ENCODE data around the gene CD47. TPM values are rescaled to one million over a fixed set of nuclear protein-coding genes. Genes with fewer than 3 reads are reported as not detected.

The CD47 gene
- total RNA-seq, 1 experiment from 2014 or later: 34.7 TPM

GRCh38 chr3:108106031-108106430 is 15.2 kb upstream of the CD47 start:
- no peak for DNase-seq (ENCODE audit: low spot score)
- Histone ChIP-seq H3K27ac (ENCODE audit: low read depth, low read length, poor library complexity, severe bottlenecking) (no peak overlapping the region), H3K4me3 (ENCODE audit: low read depth, low read length, poor library complexity, severe bottlenecking) (no peak overlapping the region), H3K9me3 (ENCODE audit: low read depth, low read length, poor library complexity, severe bottlenecking) (no peaks in the 10 kb centered on the region), H3K4me1 (ENCODE audit: insufficient read depth, low read length, poor library complexity, severe bottlenecking) (no peaks in the 10 kb centered on the region), H3K27me3 (replicated peaks; ENCODE audit: insufficient read depth, low read depth, low read length, poor library complexity) (no peaks in the 10 kb centered on the region), H3K36me3 (ENCODE audit: insufficient read depth, low read length, poor library complexity, severe bottlenecking) (no peaks in the 10 kb centered on the region)
- BruUV-seq (replicated peaks): no TSS peak
- ChIA-PET CTCF (no interaction called here), POLR2A (ENCODE audit: low non-redundant PET) (no interaction called here)
- intact Hi-C loops (cut with micrococcal nuclease; ENCODE audit: unreplicated experiment): no loop called here
- TF ChIP-seq CTCF (conservative IDR thresholded peaks at IDR 0.05; ENCODE audit: low read depth, low read length) (no peak), EZH2 (IDR thresholded peaks at IDR 0.05; ENCODE audit: borderline replicate concordance, low read depth, low read length, poor library complexity, severe bottlenecking) (no peak)

- DNase-seq (ENCODE audit: low spot score): no peak
- Histone ChIP-seq H3K4me3 (ENCODE audit: low read depth, low read length, poor library complexity, severe bottlenecking) (no peak overlapping the region), H3K27me3 (replicated peaks; ENCODE audit: insufficient read depth, low read depth, low read length, poor library complexity) (no peaks in the 10 kb centered on the region), H3K27ac (ENCODE audit: low read depth, low read length, poor library complexity, severe bottlenecking) (no peak overlapping the region), H3K36me3 (ENCODE audit: insufficient read depth, low read length, poor library complexity, severe bottlenecking) (no peaks in the 10 kb centered on the region), H3K9me3 (ENCODE audit: low read depth, low read length, poor library complexity, severe bottlenecking) (no peaks in the 10 kb centered on the region), H3K4me1 (ENCODE audit: insufficient read depth, low read length, poor library complexity, severe bottlenecking) (no peaks in the 10 kb centered on the region)
- ChIA-PET POLR2A (ENCODE audit: low non-redundant PET) (no interaction called here), CTCF (no interaction called here)
- TF ChIP-seq CTCF (conservative IDR thresholded peaks at IDR 0.05; ENCODE audit: low read depth, low read length) (no peak), EZH2 (IDR thresholded peaks at IDR 0.05; ENCODE audit: borderline replicate concordance, low read depth, low read length, poor library complexity, severe bottlenecking) (no peak)
- intact Hi-C loops (cut with micrococcal nuclease; ENCODE audit: unreplicated experiment): no loop called here
- BruUV-seq (replicated peaks): no TSS peak
Observed at GRCh38 chr3:108103886-108104797, 13.3 kb upstream of the CD47 start.

GRCh38 chr3:108103040-108103751 is 12.4 kb upstream of the CD47 start:
- Histone ChIP-seq H3K27me3 (replicated peaks; ENCODE audit: insufficient read depth, low read depth, low read length, poor library complexity) (no peaks in the 10 kb centered on the region), H3K27ac (ENCODE audit: low read depth, low read length, poor library complexity, severe bottlenecking) (no peak overlapping the region), H3K4me3 (ENCODE audit: low read depth, low read length, poor library complexity, severe bottlenecking) (no peak overlapping the region), H3K4me1 (ENCODE audit: insufficient read depth, low read length, poor library complexity, severe bottlenecking) (no peaks in the 10 kb centered on the region), H3K9me3 (ENCODE audit: low read depth, low read length, poor library complexity, severe bottlenecking) (no peaks in the 10 kb centered on the region), H3K36me3 (ENCODE audit: insufficient read depth, low read length, poor library complexity, severe bottlenecking) (no peaks in the 10 kb centered on the region)
- BruUV-seq (replicated peaks): no TSS peak
- intact Hi-C loops (cut with micrococcal nuclease; ENCODE audit: unreplicated experiment): no loop called here
- TF ChIP-seq EZH2 (IDR thresholded peaks at IDR 0.05; ENCODE audit: borderline replicate concordance, low read depth, low read length, poor library complexity, severe bottlenecking): no peak
- TF ChIP-seq CTCF (conservative IDR thresholded peaks at IDR 0.05; ENCODE audit: low read depth, low read length): no peak
- CTCF ChIA-PET: no interaction called here
- POLR2A ChIA-PET (ENCODE audit: low non-redundant PET): no interaction called here
- no peak for DNase-seq (ENCODE audit: low spot score)

Data from A673 (cell line).